Measurements from ENCODE around the gene VWA3B.

DNA sequence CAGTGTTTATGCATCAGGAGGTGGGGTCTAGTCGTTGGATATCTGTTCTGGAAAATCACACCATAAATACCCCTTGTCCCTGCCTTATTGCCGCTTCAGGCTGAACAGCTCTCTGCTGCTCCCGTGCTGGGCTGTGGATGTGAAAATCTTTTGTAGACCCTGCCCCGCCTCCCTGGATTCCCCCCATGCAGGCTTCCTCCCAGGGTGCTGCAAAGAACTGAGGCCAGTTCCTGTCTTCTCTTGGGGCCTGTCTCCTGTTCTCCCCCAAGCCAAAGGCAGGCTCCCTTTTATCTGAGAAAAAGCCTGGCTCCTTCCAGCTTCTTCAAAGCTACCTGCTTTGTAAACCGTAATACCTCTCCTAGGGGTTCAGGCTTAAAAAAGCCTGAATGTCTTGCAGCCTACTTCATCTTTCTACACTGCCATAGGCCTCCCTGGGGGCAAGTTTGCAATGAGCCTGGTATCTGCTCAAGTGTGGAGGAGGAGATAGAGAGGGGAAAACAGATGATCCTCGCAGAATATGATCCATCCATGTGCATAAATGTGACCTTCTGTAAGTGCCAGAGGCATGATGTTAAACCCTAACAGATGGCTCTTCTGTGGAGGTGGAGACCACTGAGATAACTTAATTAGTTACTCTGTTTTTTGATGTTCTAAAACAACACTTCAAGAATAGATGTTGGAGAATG lies 55.3 kb downstream of the VWA3B start:
- TF ChIP-seq CTCF (IDR thresholded peaks at IDR 0.05) (no peak), POLR2A (IDR thresholded peaks at IDR 0.05) (no peak)
